Measurements from ENCODE around the gene CCDC126.
"Not testable (repeated sequence)": the region's sequence is repeated elsewhere in the genome, so short reads cannot be mapped to it uniquely, and the experiment has no call there.

Gene CCDC126

DNA sequence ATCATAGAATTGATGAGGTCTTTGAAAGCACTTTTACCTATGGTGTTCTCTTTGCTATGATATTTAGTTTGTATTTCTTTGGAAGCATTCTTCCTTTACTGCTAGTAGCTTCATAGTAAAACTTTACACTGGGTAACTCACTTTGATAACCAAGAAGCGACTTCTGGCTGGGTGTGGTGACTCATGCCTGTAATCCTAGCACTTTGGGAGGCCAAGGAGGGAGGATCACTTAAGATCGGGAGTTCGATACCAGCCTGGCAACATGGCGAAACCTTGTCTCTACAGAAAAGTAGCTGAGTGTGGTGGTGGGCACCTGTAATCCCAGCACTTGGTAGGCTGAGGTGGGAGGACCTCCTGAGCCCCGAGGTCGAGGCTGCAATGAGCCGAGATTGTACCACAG, 36.2 kb downstream of the CCDC126 start:
- no peak for DNase-seq

DNA sequence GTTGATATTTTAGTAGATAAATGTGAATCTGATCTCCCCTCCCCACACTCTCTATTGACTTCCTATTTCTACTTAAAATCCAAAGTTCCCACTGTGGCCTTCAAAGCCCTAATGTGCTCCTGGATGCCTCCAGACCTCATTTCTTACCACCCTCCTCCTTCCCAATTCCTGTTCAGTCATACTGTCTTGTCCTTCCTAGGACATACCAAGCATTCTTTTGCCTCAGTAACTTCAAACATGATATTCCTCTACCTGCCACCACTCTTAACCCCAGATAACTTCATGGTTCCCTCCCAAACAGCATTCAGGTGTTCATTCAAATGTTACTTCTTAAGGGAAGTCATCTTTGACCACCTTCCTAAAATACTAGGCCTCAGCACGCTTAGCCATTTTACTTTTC, 48.6 kb downstream of the CCDC126 start:
- no peak for DNase-seq

GRCh38 chr7:23653942-23654341, 56.8 kb downstream of the CCDC126 start:
- no peak for DNase-seq

GRCh38 chr7:23654508-23654907, 57.3 kb downstream of the CCDC126 start:
- DNase-seq = no peak

DNA sequence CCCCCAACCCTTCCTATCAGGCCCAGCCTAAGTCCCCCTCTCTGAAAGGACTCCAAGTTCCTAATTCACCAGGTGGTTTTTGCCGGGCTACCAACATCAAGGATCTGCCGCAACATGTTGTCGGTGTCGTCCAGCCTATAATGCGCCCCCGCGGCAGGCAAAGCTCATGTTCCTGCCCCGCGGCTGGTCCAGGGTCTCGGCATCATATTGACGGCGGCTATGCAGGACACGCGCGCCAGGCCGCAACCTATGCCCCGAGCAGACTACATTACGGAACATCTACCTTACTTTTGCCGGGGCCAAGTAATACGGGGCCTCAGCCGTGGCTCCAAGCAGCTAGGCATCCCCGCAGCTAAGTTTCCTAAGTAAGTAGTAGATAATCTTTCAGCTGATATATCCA, 58.3 kb downstream of the CCDC126 start:
- DNase-seq = no peak

DNA sequence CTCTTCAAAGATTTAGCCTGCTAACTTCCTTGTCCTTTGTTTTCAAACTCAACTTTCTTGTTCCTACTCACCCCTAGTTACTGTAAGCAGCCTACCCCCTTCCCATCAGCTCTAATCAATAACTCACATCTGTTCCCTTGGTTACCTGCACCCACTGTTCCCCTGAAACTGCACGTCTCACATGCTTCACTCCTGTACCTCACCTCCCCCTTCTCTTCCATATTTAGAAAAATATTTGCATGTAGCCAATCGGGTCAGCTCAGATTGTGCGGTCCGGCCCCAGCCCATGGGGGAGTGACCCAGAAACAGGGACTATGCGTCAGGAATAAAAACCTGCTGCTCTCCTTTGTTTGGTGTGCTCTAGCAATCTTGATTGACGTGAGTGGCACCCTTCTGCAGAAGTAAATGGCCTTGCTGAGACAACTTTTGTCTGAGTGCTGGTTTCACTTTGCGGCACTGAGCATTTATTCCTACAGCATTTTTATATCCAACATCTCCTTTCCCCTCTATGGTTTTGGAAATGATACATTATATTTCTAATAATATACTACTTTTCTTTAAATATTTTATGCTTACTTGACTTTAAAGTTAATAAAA, 61.7 kb downstream of the CCDC126 start:
- DNase-seq = no peak

DNA sequence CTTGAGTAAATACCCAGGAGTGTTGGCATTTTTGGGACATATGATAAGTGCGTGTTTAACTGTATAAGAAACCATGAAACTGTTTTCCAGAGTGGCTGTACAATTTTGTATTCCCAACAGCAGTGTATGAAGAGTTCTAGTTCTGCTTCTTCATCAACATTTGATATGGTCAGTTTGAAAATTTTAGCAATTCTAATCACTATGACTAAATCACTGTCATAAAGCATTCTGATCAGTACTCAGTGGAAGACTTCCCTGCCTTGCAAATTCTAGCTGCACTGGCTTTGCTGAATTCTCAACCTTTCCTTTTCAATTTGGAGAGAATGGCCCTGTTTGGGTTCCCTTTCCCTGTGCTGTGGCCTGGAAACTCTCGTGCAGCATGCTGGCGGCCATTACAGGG, 64.2 kb downstream of the CCDC126 start:
- no peak for DNase-seq

GRCh38 chr7:23662124-23662983, 65.2 kb downstream of the CCDC126 start:
- no peak for DNase-seq

DNA sequence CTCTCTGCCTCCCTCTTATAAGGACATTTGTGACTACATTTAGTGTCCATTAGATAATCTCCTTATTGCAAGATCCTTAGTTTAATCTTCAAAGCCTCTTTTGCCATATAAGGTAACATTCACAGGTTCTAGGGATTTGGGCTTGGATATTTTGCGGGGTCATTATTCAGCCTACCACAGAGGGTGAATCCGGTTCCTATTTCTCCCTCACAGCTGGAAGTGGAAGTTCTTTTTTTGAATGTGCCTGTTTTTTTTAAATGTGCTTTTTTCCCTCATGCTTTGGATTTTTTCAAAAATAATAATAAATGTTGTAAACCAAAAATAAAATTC, 65.8 kb downstream of the CCDC126 start:
- DNase-seq = no peak

DNA sequence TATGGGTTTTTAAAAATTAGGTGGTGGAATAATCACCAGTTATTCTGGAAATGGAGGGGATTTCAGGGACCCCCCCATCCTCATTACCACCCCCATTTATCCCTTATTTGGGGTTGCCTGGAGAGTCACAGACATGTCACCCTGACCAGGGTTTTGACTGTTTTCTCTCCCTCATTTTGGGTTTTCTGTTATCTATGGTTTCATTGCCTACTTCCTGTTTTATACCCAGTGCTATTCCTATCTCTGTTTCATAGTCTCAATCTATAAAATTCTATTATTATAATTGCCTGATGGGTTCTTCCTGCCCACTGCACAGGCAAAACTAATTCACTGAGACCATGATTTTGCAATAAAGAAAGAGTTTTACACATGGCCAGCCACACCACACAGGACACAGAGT, 66.9 kb downstream of the CCDC126 start:
- DNase-seq = no peak

DNA sequence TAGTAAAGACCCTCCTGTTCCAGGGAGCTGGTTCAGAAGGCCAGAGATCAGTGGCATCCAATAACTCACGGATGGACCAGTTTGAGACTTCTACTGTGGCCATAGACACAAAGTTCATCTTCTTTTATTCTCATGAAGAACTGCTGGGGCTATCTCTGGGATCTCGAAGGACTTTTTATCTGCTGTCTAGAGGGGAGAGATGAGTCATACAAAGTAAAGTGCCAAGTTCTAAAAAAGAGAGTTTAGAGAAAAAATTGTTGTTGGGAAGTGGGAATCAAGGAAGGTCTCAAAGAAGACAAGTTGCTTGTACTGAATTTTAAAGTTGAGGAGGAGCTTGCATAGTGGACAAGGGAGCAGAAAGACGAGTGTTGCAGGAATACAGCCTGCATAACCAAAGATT, 74.9 kb downstream of the CCDC126 start:
- no peak for DNase-seq

DNA sequence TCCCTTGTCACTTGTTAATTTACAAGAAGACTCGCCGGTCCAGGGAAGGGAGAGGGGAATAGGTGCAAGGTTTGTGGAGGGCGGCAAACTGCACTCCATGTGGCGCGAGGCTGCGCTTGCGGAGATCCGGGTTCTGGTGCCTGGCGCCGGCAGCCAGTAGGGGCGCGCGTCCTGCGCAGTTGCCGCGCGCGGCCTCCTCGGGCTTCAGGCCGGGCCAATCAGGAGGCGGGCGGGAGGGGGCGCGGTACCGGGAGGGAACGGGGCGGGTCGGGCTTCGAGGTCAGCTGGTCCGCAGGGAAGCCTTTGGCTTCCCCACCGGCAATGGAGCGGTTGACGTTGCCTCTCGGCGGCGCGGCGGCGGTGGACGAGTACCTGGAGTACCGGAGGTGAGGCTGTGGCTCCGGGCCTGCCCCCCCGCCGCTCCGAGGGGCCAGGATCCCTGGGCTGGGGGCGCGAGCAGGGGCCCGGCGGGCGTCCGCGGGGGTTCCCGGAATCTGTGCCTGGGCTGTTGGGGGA, 82.8 kb downstream of the CCDC126 start, which contains the start of gene FAM221A:
TSS of gene FAM221A (plus strand) at position 302 of the 516 bp plus-strand sequence. CDS start at position 322, 20 bp downstream.
- peak; percentile 87 for DNase-seq

GRCh38 chr7:23680414-23681405, 83.5 kb downstream of the CCDC126 start:
- DNase-seq = peak; percentile 54

DNA sequence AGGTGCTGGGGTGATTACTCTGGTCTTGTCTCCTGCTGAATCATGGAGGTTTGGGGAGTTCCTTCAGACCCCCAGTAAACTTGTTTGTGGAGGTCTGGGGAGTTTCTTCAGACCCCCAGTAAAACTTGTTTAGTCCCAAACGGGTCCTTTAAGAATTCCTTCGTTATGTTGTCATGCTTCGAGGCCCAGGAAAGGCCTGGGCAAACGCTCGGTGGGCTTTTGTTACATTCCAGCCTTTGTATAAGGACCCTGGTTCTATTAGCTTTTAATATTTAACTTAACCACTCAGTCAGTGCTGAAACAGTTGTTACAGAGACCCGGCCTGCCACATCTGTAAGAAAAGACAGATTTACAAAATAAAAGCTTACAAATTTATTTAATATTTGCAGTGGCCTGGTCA, 86.9 kb downstream of the CCDC126 start:
- DNase-seq = not testable (repeated sequence)

- DNase-seq = no peak
Measured at GRCh38 chr7:23685731-23686130, 88.5 kb downstream of the CCDC126 start.

DNA sequence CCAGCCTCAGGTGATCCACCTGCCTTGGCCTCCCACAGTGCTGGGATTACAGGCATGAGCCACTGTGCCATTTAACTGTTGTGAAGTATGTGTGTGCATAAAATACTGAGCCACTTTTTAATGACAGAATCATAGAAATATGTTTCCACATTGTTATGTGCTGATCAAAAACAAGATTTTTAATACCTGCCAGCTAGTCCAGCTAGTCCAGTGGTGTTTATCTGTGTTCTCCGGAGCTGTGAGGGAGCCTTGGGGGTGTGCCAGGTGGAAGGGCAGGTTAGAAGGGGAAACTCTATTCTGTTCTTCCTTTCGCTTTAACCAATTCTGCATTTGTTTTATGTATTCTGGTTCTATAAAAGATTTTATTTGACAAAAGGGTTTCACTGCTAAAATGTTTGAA, 89.8 kb downstream of the CCDC126 start:
- no peak for DNase-seq

DNA sequence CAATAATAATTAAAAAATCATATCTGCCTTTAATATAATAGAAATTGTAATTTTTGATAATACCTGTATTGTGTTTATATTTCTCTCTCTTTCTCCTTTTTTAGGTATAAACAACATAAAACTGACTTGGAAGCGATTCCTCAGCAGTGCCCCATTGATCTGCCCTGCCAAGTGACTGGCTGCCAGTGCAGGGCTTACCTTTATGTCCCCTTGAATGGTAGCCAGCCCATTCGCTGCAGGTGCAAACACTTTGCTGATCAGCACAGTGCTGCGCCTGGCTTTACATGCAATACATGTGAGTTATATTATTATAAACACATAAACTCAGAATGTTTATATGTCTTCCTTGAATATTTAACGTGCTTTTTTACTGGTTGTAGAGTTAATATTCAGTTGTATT, 92.0 kb downstream of the CCDC126 start:
- DNase-seq = no peak

DNA sequence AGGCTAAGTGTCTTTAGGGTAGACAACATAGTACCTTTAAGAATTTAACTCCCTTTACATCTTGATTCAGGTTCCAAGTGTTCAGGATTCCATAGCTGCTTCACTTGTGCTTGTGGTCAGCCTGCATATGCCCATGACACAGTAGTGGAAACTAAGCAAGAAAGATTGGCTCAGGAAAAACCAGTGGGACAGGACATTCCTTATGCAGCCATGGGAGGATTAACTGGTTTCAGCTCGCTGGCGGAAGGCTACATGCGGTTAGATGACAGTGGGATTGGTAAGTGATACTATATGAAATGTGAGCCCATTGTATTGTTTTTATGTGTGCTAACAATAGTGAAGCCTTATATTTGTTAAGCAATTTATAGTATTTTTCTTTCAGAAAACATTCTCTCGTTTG, 94.1 kb downstream of the CCDC126 start:
- no peak for DNase-seq

- no peak for DNase-seq
Measured at GRCh38 chr7:23693224-23693623, 96.0 kb downstream of the CCDC126 start.
